ENCODE measurements around the gene DDB1.

Gene DDB1

GRCh38 chr11:61332797-61333549, at the start of gene DDB1, which contains the start of gene TKFC:
DDB1 (minus strand) TSS chr11:61333105; CDS start chr11:61332968, 137 bp downstream.
TKFC (plus strand) TSS chr11:61333228; CDS start chr11:61334729, 1,501 bp downstream.
- DNase-seq = peak; percentile 97

- DNase-seq = no peak
These were observed 48.0 kb upstream of the DDB1 start for GRCh38 chr11:61380884-61381283.

GRCh38 chr11:61378713-61379313, 45.9 kb upstream of the DDB1 start:
- DNase-seq = no peak

- DNase-seq = no peak
These were observed 44.7 kb upstream of the DDB1 start for GRCh38 chr11:61377461-61378160.

- DNase-seq = no peak
These were observed 42.8 kb upstream of the DDB1 start for GRCh38 chr11:61375761-61376108.

- no peak for DNase-seq
These were observed 39.9 kb upstream of the DDB1 start for GRCh38 chr11:61372659-61373420.

- no peak for DNase-seq
These were observed 37.6 kb upstream of the DDB1 start for GRCh38 chr11:61370349-61371005.

GRCh38 chr11:61369372-61370348, 36.8 kb upstream of the DDB1 start:
- no peak for DNase-seq

- no peak for DNase-seq
These were observed 35.7 kb upstream of the DDB1 start for GRCh38 chr11:61368646-61369045.

- DNase-seq = no peak
These were observed 34.5 kb upstream of the DDB1 start for GRCh38 chr11:61367406-61367805.

GRCh38 chr11:61364012-61364675, 31.2 kb upstream of the DDB1 start:
- no peak for DNase-seq

- no peak for DNase-seq
These were observed 29.6 kb upstream of the DDB1 start for GRCh38 chr11:61362542-61362875.

GRCh38 chr11:61361741-61362541, 29.0 kb upstream of the DDB1 start, which contains the start of the genes CYB561A3 and TMEM138:
CYB561A3 (minus strand) TSS chr11:61361882; CDS start chr11:61356713, 5,169 bp downstream.
TMEM138 (plus strand) TSS chr11:61362374; CDS start chr11:61364391, 2,017 bp downstream.
- peak; percentile 98 for DNase-seq

- DNase-seq = no peak
These were observed 28.4 kb upstream of the DDB1 start for GRCh38 chr11:61361237-61361740.

- no peak for DNase-seq
These were observed 26.6 kb upstream of the DDB1 start for GRCh38 chr11:61359516-61359915.

- no peak for DNase-seq
These were observed 25.7 kb upstream of the DDB1 start for GRCh38 chr11:61358566-61358965.

GRCh38 chr11:61357894-61358239, 25.0 kb upstream of the DDB1 start:
- DNase-seq = no peak

- no peak for DNase-seq
These were observed 24.5 kb upstream of the DDB1 start for GRCh38 chr11:61357233-61357893.

GRCh38 chr11:61356706-61357105, 23.8 kb upstream of the DDB1 start:
- no peak for DNase-seq

All from retina (tissue), 1 donor.